Mesenteric fat pad (tissue), 1 donor: ENCODE measurements around the gene ADAMTS12. TPM values are rescaled to one million over a fixed set of nuclear protein-coding genes. Genes with fewer than 3 reads are reported as not detected.
"Not testable (repeated sequence)": the region's sequence is repeated elsewhere in the genome, so short reads cannot be mapped to it uniquely, and the experiment has no call there.

Source experiments
- DNase-seq: peaks from one replicate; pipeline ENCODE4 v3.0.0-alpha.2; 2020; ENCODE audit warnings: low spot score
- total RNA-seq: library from RNA; stranded (reverse); fragmentation: NEBNext Ultra II Directional; extraction: Animal tissue kit (Norgen Biotek cat#: 25700); gene quantifications from one replicate; pipeline ENCODE4 v1.2.1, GENCODE V29; 2021
- donor health status: DM: yes; HTN: yes; CAD: no.

Gene ADAMTS12
- total RNA-seq, 1 donor from 2014 or later: 41.2 TPM

GRCh38 chr5:33914844-33915243 is 23.1 kb upstream of the ADAMTS12 start:
- DNase-seq: not testable (repeated sequence)

GRCh38 chr5:33906248-33906647 is 14.5 kb upstream of the ADAMTS12 start:
- not testable (repeated sequence) for DNase-seq

GRCh38 chr5:33905381-33905780 is 13.6 kb upstream of the ADAMTS12 start:
- DNase-seq: no peak

- DNase-seq: no peak
These were observed 11.3 kb upstream of the ADAMTS12 start for GRCh38 chr5:33903118-33903517.

- no peak for DNase-seq
These were observed 9.4 kb upstream of the ADAMTS12 start for GRCh38 chr5:33901156-33901555.

GRCh38 chr5:33894566-33894965 is 2.8 kb upstream of the ADAMTS12 start:
- no peak for DNase-seq

GRCh38 chr5:33892620-33893137 is 889 bp upstream of the ADAMTS12 start:
- DNase-seq: no peak

GRCh38 chr5:33891446-33891787 is 373 bp downstream of the ADAMTS12 start:
- no peak for DNase-seq

GRCh38 chr5:33890131-33891032 is 1.4 kb downstream of the ADAMTS12 start:
- no peak for DNase-seq

GRCh38 chr5:33888587-33888986 is 3.2 kb downstream of the ADAMTS12 start:
- no peak for DNase-seq

- DNase-seq: no peak
These were observed 4.5 kb downstream of the ADAMTS12 start for GRCh38 chr5:33887268-33887667.

GRCh38 chr5:33886283-33886682 is 5.5 kb downstream of the ADAMTS12 start:
- DNase-seq: no peak

GRCh38 chr5:33885679-33886078 is 6.1 kb downstream of the ADAMTS12 start:
- DNase-seq: no peak

GRCh38 chr5:33883482-33883881 is 8.3 kb downstream of the ADAMTS12 start:
- no peak for DNase-seq

GRCh38 chr5:33880319-33880718 is 11.5 kb downstream of the ADAMTS12 start:
- DNase-seq: no peak

GRCh38 chr5:33877449-33877848 is 14.3 kb downstream of the ADAMTS12 start:
- DNase-seq: no peak

GRCh38 chr5:33867241-33867640 is 24.5 kb downstream of the ADAMTS12 start:
- no peak for DNase-seq

- DNase-seq: not testable (repeated sequence)
These were observed 32.6 kb downstream of the ADAMTS12 start for GRCh38 chr5:33859177-33859576.

GRCh38 chr5:33857037-33857436 is 34.8 kb downstream of the ADAMTS12 start:
- DNase-seq: no peak

GRCh38 chr5:33855396-33855795 is 36.4 kb downstream of the ADAMTS12 start:
- no peak for DNase-seq

GRCh38 chr5:33854733-33855151 is 37.0 kb downstream of the ADAMTS12 start:
- no peak for DNase-seq

- DNase-seq: no peak
These were observed 39.0 kb downstream of the ADAMTS12 start for GRCh38 chr5:33852837-33853236.

- DNase-seq: no peak
These were observed 39.5 kb downstream of the ADAMTS12 start for GRCh38 chr5:33852319-33852718.
